Fibroblast of lung (primary cell): ENCODE results near the gene C2orf74.

Experiments
- CTCF ChIP-seq, 2 donors: IDR thresholded peaks in 1 of 2; conservative IDR thresholded peaks in 1 of 2; 1 replicate in 1 of 2; 2 replicates in 1 of 2; pipeline ENCODE4 v1.5.1; 2011 to 2012; ENCODE audit warnings: low read length in 2 of 2, control low read depth in 1 of 2, inconsistent platforms in 1 of 2, low read depth in 1 of 2, mild to moderate bottlenecking in 1 of 2
- EZH2 ChIP-seq: IDR thresholded peaks from 2 replicates; pipeline ENCODE4 v1.5.1; 2012; ENCODE audit warnings: low read length, control low read depth, mild to moderate bottlenecking; ENCODE audit errors: missing control alignments

- no peak for TF ChIP-seq CTCF (conservative IDR thresholded peaks at IDR 0.05 in 1 of 2, IDR thresholded peaks at IDR 0.05 in 1 of 2; ENCODE audit: low read depth in 1 of 2, low read length in 2 of 2)
- TF ChIP-seq EZH2: no peak
Measured at GRCh38 chr2:61182059-61182383, 20.0 kb downstream of the C2orf74 start.
